A673 (cell line): ENCODE measurements around the gene CYTH1.

Experiments
- EZH2 ChIP-seq: fragments of 200-600 bp; sonication (generic); IDR thresholded peaks from 2 replicates; pipeline ENCODE4 v1.6.1; 2017; ENCODE audit warnings: borderline replicate concordance, low read depth, mild to moderate bottlenecking, mixed read lengths, antibody characterized with exemption, low read length; ENCODE audit not compliant: poor library complexity, severe bottlenecking
- TF ChIP-seq, protein P1 (sequence below): fragments of 300-800, 200-600 bp; sonication (generic); conservative IDR thresholded peaks from 2 replicates; pipeline ENCODE4 v1.5.1; 2017; ENCODE audit warnings: low read depth, mild to moderate bottlenecking, antibody characterized with exemption, low read length, moderate library complexity, mixed read lengths

DNA sequence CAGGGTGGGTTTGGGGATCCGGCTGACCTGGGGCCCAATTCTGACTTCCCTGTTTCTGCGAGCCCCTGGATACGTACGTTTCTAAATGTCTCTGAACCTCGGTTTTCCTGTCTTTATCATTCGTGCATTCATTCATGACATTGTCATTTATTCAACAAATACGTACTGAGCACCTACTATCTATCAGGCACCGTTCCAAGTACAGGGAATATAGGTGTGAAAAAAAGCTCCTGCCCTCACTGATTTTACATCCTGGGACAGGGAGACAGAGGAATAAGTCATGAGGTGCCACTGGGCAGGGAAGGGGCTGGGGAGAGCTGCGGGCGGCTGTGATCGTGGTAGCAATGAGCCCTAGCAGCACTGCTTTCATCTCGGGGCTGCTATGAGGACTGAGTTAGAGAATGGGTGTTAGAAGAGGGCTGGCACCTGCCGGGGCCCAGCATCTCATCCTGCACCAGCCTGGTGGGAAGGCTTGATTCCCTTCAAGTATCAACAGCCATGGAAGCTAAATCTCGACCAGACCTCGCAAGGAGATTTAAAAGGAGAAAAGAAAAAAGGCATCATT is 116.6 kb downstream of the CYTH1 start:
- TF ChIP-seq, protein P1, sequence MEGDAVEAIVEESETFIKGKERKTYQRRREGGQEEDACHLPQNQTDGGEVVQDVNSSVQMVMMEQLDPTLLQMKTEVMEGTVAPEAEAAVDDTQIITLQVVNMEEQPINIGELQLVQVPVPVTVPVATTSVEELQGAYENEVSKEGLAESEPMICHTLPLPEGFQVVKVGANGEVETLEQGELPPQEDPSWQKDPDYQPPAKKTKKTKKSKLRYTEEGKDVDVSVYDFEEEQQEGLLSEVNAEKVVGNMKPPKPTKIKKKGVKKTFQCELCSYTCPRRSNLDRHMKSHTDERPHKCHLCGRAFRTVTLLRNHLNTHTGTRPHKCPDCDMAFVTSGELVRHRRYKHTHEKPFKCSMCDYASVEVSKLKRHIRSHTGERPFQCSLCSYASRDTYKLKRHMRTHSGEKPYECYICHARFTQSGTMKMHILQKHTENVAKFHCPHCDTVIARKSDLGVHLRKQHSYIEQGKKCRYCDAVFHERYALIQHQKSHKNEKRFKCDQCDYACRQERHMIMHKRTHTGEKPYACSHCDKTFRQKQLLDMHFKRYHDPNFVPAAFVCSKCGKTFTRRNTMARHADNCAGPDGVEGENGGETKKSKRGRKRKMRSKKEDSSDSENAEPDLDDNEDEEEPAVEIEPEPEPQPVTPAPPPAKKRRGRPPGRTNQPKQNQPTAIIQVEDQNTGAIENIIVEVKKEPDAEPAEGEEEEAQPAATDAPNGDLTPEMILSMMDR: no peak
- TF ChIP-seq EZH2: no peak
